Anterior cingulate cortex (tissue), 58 donors: ENCODE results near the gene TBCD.
"Not testable (repeated sequence)": the region's sequence is repeated elsewhere in the genome, so short reads cannot be mapped to it uniquely, and the experiment has no call there.

Experiments used
- DNase-seq, 58 donors: peaks; one replicate each; lab custom pipeline; 2025; lab: John Stamatoyannopoulos, UW

The TBCD gene

GRCh38 chr17:82726427-82726826, 25.4 kb upstream of the TBCD start:
- DNase-seq = no peak

- DNase-seq = no peak
These were observed 22.2 kb upstream of the TBCD start for GRCh38 chr17:82729479-82730260.

GRCh38 chr17:82732118-82732743, 19.6 kb upstream of the TBCD start:
- no peak for DNase-seq

GRCh38 chr17:82734987-82735866, 16.6 kb upstream of the TBCD start, which contains the start of gene FN3K:
Gene FN3K, plus strand, starts transcription at chr17:82735615. Its CDS starts 22 bp downstream, at chr17:82735637.
- peak in 54 of 58 donors; percentile 40 to 88 (median 76) for DNase-seq

- no peak for DNase-seq
These were observed 15.2 kb upstream of the TBCD start for GRCh38 chr17:82736511-82737185.

- DNase-seq = peak in 56 of 58 donors; percentile 29 to 97 (median 88)
These were observed 13.6 kb upstream of the TBCD start for GRCh38 chr17:82737967-82738877.

GRCh38 chr17:82740906-82741759, 10.7 kb upstream of the TBCD start:
- DNase-seq = no peak

- DNase-seq = no peak
These were observed 8.3 kb upstream of the TBCD start for GRCh38 chr17:82743344-82744219.

GRCh38 chr17:82744736-82745135, 7.1 kb upstream of the TBCD start:
- not testable (repeated sequence) for DNase-seq

GRCh38 chr17:82745524-82745923, 6.3 kb upstream of the TBCD start:
- no peak for DNase-seq

- no peak for DNase-seq
These were observed 3.1 kb upstream of the TBCD start for GRCh38 chr17:82748756-82749155.

- no peak for DNase-seq
These were observed 1.5 kb upstream of the TBCD start for GRCh38 chr17:82750241-82750908.

- DNase-seq = peak in 3 of 58 donors; percentile 50 to 75 (median 67)
These were observed 694 bp upstream of the TBCD start for GRCh38 chr17:82751171-82751570.

- DNase-seq = peak in 3 of 58 donors; percentile 20 to 49 (median 23)
These were observed 721 bp downstream of the TBCD start for GRCh38 chr17:82752371-82753200.

GRCh38 chr17:82753201-82753464, 1.3 kb downstream of the TBCD start:
- no peak for DNase-seq
